Chondrocyte (in vitro differentiated cells): Measurements from ENCODE around the gene FAM124B. TPM values are rescaled to one million over a fixed set of nuclear protein-coding genes. Genes with fewer than 3 reads are reported as not detected.
A peak's percentile ranks its signal among the peaks of the same experiment; 100 is the strongest.

Experiments used
- DNase-seq: peaks from one replicate; pipeline ENCODE4 v3.0.0; 2021; ENCODE audit warnings: mixed read lengths, low spot score
- H3K27ac Mint-ChIP-seq: one replicate; pipeline ENCODE4 v1.8.0; 2021; ENCODE audit warnings: mild to moderate bottlenecking, moderate library complexity, mixed read lengths; ENCODE audit not compliant: unreplicated experiment
- H3K27me3 Mint-ChIP-seq: 2 replicates; pipeline ENCODE4 v1.8.0; 2021; ENCODE audit warnings: low read depth, mixed read lengths
- H3K36me3 Mint-ChIP-seq: 2 replicates; pipeline ENCODE4 v1.8.0; 2021; ENCODE audit warnings: low read depth, mixed read lengths
- H3K4me1 Mint-ChIP-seq: 2 replicates; pipeline ENCODE4 v1.8.0; 2021; ENCODE audit warnings: low read depth, mild to moderate bottlenecking, mixed read lengths
- H3K4me3 Mint-ChIP-seq: one replicate; pipeline ENCODE4 v1.8.0; 2021; ENCODE audit warnings: mild to moderate bottlenecking, moderate library complexity, mixed read lengths; ENCODE audit not compliant: unreplicated experiment
- H3K9me3 Mint-ChIP-seq: 2 replicates; pipeline ENCODE4 v1.8.0; 2021; ENCODE audit warnings: low read depth, mixed read lengths
- CTCF ChIP-seq: fragments of 200-600 bp; sonication (generic); IDR thresholded peaks from 2 replicates; pipeline ENCODE4 v1.5.0; 2021; ENCODE audit warnings: antibody characterized with exemption, mild to moderate bottlenecking, moderate library complexity
- total RNA-seq: library from RNA; stranded (reverse); gene quantifications from 3 replicates; pipeline ENCODE4 v1.2.1, GENCODE V29; 2021

Gene FAM124B
- total RNA-seq, 1 donor from 2014 or later, result not detected

GRCh38 chr2:224413381-224413780 lies 11.5 kb upstream of the FAM124B start:
- no peak for DNase-seq
- Mint-ChIP-seq H3K27me3 (no peaks in the 10 kb centered on the region), H3K36me3 (no peaks in the 10 kb centered on the region), H3K27ac (no peak overlapping the region), H3K4me3 (no peak overlapping the region), H3K9me3 (no peaks in the 10 kb centered on the region), H3K4me1 (peaks cover 4% of the 10 kb centered on the region)
- TF ChIP-seq CTCF, result no peak

GRCh38 chr2:224412141-224413015 lies 10.5 kb upstream of the FAM124B start:
- H3K4me3 Mint-ChIP-seq, result no peak overlapping the region
- H3K27ac Mint-ChIP-seq, result peak overlapping the region; percentile 10
- TF ChIP-seq CTCF, result no peak
- no peaks in the 10 kb centered on the region for H3K36me3 Mint-ChIP-seq
- H3K27me3 Mint-ChIP-seq, result no peaks in the 10 kb centered on the region
- H3K4me1 Mint-ChIP-seq, result peaks cover 4% of the 10 kb centered on the region
- DNase-seq, result no peak
- H3K9me3 Mint-ChIP-seq, result no peaks in the 10 kb centered on the region

- Mint-ChIP-seq H3K36me3 (no peaks in the 10 kb centered on the region), H3K27ac (no peak overlapping the region), H3K27me3 (no peaks in the 10 kb centered on the region), H3K4me3 (no peak overlapping the region), H3K9me3 (no peaks in the 10 kb centered on the region), H3K4me1 (peaks cover 4% of the 10 kb centered on the region)
- no peak for DNase-seq
- no peak for TF ChIP-seq CTCF
These were observed 9.1 kb upstream of the FAM124B start for GRCh38 chr2:224410946-224411561.

- TF ChIP-seq CTCF, result no peak
- Mint-ChIP-seq H3K27ac (no peak overlapping the region), H3K36me3 (no peaks in the 10 kb centered on the region)
These were observed 6.8 kb upstream of the FAM124B start for GRCh38 chr2:224408676-224409075.

GRCh38 chr2:224407241-224407701 lies 5.4 kb upstream of the FAM124B start:
- no peaks in the 10 kb centered on the region for H3K27me3 Mint-ChIP-seq
- no peak for DNase-seq
- TF ChIP-seq CTCF, result no peak
- H3K4me1 Mint-ChIP-seq, result no peaks in the 10 kb centered on the region
- no peak overlapping the region for H3K27ac Mint-ChIP-seq
- H3K4me3 Mint-ChIP-seq, result no peak overlapping the region
- no peaks in the 10 kb centered on the region for H3K9me3 Mint-ChIP-seq
- H3K36me3 Mint-ChIP-seq, result no peaks in the 10 kb centered on the region

More at GRCh38 chr2:224408676-224409075, 6.8 kb upstream of the FAM124B start:
- Mint-ChIP-seq H3K27me3 (no peaks in the 10 kb centered on the region), H3K4me3 (no peak overlapping the region), H3K4me1 (peaks cover 4% of the 10 kb centered on the region), H3K9me3 (no peaks in the 10 kb centered on the region)
- no peak for DNase-seq
